ENCODE data around the gene KRT222.

Gene KRT222

DNA sequence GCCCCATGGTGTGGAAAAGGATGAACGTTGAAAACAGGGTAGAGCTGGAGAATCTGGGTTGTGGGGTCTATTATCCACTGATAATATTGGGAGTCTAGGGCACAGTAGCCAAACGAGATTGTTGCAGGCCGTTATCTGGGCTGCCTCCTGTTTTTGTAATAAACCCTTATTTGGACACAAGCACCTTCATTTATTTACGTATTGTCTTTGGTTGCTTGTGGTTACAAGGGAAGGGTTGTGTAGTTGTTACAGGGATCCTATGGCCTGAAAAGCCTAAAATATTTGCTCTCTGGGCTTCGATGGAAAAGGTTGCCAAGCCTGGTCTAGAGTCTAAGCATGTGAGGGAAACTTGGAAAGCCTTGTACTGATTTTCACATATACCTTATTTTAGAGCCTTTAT lies 13.0 kb downstream of the KRT222 start:
- DNase-seq (ENCODE audit: low read depth), result no peak

DNA sequence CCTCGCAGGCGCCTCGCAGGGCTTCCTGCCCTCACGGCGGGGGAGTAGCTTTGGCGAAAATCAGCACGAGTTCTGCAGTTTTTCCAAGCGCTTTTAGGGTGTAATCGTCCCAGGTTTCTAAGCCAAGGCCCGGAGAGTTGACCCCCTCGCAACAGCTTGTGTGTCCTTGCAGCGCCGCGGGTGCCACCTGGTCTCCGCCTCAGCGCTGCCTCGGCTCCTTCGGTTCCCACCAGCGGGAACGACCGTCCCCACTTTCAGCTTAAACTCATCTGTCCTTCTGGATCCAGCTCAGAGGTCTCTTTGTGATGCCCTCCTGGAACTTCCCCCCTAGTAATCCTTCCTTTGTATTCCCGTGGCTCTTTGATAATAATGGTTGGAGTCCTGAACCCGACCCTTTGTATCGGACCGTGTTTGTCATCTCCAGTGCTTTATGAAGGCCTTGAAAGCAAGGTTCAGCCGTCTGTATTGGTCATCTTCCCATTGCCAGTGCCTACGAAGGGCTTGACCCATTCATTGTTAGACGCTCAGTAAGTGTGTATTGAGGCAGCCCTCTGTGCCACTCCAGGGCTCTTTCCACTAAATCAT lies 16.5 kb downstream of the KRT222 start:
- no peak for DNase-seq (ENCODE audit: low read depth)

DNA sequence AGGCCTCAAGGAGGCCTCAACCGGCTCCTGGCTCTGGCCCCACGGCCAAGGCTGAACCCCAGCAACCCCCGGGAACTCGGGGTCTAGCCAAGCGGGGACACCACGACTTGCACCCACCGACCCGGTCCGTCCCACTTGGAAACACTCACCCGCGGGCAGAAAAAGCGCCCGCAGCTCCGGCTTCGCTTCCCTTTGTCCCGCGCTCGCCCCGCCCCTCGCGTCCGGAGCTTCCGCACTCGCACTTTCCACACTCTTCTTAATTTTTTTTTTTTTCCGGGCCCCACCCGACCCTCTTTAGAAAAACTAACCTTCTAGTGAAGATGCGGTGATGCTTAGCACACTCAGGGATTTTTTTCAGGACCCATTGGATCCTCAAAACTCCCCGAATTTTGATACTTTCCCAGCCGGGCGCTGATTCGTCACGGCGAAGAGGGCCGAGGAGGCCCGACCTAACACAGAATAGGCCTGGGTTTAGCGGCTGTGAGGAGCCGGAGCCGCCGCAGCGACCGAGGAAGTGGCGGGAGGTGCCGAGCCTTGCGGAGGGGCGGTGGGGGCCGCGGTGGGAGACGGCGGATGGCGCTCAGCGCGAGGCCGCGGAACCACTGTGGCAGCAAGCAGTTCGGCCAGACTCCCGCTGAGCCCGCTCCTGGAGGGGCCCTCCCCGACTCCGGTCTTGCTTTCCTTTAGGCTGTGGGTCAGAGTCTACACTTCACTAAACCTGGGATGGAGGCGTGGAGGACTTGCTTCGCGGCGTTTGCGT lies 17.2 kb downstream of the KRT222 start, which contains the start of gene SMARCE1:
Gene SMARCE1 (minus strand): TSS at position 195 of the 760 bp plus-strand sequence. CDS start 2,016 bp downstream, outside the sequence.
- peak; percentile 40 for DNase-seq (ENCODE audit: low read depth)

DNA sequence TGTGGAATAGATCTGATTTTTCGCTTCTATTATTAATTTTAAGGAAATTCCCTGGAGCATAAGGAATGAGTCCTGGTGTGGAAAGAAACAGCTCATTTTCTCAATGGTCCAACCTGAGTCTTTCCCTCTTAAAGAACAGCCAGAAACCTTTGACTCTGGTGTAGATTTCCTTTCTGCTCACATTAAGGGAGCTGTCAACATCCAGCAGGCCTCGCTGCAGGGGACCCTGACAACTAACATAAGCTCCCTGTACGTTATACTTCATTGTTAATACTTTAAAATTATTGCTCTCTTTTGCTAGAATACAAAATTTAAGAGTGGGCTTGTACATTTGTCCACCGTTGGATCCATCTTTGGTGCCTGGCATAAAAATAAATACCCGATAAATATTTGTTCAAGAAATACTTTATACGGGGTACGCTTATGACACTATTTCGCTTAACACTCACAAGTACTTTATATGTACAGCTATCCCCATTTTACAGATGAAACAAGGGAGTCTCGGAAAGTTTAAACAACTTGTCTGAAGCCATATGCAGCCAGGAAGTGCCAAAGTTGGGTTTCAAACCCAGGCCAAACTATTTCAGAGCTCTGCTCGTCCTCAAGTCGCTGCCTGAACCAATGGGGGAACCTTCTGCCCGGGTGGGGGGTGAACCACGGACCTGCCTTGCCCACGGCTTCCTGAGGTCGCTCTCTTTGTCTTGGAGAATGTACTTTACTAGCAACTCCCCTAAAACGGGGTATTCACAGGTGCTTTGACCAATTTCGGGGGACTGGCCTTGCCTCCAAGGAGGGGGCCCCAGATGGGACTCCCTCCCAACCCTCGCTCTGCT lies 18.0 kb downstream of the KRT222 start:
- DNase-seq (ENCODE audit: low read depth), result peak; percentile 13

DNA sequence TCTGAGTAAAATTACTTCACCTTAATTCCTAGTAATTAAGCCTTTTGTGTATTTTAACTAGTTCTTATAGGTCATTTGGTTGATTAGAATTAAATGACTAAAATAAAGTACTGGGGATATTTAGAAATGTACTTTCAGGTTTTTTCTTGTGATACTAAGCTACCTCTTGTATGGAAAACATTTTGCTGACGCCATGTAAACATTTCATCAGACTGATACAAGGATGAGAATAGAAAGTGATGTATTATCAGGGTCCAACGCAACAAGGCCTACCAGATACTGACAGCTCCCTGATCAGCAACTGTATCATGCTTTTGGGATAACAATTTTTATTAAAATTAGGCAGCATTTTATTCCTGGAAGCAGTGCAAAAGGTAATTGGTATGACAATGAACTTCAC lies 19.0 kb downstream of the KRT222 start:
- no peak for DNase-seq (ENCODE audit: low read depth)

DNA sequence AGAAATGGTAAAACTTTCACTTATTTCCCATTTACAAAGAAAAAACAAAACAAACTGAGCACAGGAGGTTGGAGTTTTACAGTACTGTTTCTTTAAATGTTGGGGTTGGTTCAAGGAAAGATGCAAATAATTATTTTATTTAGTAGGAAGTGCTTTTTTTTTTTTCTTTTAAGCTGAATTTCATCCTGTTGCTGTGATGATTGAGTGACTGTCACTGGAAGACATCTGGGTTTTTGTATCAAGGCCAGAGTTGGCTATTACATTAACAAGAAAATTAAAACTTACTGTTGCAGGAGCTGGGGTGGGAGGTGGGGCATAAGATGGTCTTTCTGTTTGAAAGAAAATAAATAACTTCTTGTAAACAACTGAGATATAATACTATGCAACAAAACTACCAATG lies 19.7 kb downstream of the KRT222 start:
- no peak for DNase-seq (ENCODE audit: low read depth)

DNA sequence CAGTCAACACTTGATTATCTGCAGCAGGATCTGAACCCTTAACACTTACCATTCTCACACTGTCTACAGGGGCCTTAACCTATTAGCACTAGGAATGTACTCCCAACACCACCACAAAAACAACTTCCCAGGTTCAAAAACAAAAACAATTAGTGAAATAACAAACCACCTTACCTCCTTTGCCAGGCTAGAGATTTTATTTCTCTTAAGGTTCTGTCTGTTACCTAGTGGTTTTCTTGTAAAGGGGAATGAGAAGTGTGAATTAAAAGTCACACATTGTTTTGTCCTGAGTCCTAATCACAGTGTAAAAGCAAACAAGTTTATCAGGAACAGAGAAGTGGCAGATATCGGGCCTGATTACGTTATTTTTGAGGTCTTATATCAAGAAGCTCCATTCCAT lies 27.0 kb downstream of the KRT222 start:
- DNase-seq (ENCODE audit: low read depth), result no peak

DNA sequence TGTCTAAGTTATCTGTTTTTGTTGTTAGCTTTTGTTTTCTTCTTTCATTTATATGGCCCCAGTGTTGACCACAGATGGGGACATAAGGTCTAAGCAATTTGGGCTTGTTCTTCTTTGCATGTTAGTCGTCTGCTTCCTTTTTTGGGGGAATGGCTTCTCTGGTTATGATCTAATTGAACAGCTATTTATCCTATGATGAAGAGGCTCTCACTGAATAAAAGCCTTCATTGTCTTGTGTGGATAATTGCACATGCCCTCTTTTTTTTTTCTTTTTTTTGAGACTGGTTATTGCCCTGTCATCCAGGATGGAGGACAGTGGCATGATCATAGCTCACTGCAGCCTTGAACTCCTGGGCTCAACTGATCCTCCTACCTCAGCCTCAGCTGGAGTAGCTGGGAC lies 31.1 kb downstream of the KRT222 start:
- DNase-seq (ENCODE audit: low read depth), result no peak

DNA sequence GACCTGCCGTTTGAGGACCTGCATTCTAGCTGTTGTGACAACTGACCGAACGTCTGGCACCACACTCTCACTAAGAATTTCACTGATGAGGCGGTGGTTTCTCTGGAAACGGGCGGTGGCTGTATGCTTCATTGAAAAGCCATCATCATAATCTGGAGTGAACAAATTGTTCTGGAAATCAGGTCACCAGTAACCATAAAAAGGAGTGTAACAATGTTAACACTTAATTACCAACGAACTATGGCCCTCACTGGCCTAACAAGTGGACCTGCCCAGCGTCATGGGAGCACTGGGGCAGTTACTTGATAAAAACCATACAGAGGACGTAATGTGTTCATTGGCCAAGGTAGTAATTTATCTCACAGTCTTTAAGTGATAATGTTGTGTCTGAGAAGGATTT lies 32.8 kb downstream of the KRT222 start:
- no peak for DNase-seq (ENCODE audit: low read depth)

DNA sequence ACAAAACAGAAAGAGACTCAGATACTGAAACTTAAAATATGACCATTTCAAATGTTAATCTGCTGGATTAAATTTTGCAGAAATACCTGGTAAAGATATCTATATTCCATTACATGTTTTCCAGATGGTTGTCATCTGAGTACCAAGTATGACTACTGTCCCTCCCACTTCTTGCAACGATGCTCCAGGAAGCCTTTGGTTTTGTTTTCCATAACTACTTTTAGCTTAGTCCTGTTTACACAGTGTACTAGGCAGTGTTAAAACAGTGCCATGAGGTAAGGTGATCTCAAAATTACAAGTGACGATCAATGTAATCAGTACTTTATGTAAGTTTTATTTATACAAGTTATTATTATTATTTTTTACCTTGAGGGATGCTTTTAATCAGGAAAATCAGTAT lies 35.1 kb downstream of the KRT222 start:
- DNase-seq (ENCODE audit: low read depth), result no peak

DNA sequence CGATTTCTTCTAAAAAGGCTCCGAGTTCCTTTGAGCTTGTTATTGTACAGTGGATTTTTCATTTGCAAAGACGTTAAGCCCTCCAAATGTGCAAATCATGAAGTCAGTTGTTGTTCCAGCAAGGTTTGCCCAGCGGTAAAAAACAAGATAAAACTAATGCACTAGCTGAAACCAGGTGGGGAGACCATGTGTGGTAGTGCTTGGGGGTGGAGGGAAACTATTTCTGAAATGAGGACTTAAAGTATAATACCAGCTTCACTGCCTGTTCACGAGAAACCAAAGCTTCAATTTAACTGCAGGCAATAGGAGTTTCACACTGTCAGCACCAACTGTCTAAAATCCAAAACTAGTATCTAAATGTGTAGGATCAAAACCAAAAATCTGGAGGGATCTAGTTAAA lies 39.7 kb downstream of the KRT222 start:
- no peak for DNase-seq (ENCODE audit: low read depth)

DNA sequence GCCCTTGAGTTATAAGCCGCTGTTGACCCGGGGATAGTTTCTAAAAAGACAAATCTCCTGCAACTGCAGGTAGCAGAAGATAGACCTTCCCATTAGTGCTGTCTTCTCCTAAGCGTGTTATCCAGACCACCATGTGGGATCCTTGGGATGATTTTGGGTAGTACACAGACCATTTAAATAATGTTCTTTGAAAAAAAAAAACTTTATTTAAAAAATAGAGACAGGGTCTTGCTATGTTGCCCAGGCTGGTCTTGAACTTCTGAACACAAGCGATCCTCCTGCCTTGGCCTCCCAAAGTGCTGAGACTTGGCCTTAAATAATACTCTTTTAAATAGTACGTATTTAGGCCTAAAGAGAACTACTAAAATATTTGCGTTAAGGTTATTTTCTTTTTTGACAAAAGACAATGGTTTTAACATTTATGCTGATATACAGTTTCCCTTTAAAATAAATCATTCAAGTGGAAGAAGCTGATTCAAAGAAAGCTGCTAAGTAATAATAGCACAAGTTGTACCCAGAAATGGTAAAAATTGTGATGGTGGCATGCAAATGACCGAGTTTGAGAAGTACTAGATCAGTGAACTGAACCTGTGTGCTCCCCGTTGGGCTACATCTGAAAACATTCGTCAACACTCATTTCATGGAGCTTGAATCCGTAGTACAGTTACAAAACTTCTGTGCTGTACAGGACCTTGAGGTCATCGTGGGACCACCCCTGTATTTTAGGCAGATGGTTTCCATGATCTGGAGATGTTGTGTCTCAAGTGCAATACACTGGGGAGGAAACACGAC lies 41.4 kb downstream of the KRT222 start:
- no peak for DNase-seq (ENCODE audit: low read depth)

DNA sequence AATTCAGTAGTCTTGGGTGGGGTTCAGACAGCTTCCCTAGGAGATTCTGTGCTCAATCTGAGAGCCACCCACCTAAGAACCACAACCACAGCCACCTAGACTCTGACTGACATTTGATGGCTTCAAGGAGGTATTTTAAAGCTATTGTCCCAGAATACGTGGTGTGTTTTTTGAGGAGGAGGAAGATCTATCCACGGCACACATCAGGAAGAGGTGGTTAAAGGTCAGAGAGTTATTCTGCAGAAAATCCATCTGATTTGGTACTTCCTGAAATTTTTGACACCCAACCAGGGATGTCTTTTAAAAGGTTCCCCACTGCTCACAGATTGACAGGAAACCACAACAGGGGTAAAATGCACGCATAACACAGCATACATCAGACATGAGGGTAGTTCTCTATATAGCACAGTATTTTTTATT lies 42.5 kb downstream of the KRT222 start:
- DNase-seq (ENCODE audit: low read depth), result no peak

DNA sequence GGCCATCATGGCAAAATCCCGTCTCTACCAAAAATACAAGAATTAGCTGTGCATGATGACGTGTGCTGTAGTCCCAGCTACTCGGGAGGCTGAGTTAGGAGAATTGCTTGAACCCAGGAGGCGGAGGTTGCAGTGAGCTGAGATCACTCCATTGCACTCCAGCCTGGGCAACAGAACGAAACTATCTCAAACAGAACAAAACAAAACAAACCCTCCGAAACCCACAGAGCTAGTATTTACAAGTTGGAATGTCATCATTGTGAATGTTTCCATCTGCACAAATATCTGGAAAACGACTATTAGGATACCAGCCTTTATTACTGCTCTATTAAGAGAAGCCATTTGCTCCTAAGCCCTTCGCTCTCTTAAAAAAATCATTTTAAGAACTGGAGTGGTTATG lies 43.4 kb downstream of the KRT222 start:
- DNase-seq (ENCODE audit: low read depth), result no peak

DNA sequence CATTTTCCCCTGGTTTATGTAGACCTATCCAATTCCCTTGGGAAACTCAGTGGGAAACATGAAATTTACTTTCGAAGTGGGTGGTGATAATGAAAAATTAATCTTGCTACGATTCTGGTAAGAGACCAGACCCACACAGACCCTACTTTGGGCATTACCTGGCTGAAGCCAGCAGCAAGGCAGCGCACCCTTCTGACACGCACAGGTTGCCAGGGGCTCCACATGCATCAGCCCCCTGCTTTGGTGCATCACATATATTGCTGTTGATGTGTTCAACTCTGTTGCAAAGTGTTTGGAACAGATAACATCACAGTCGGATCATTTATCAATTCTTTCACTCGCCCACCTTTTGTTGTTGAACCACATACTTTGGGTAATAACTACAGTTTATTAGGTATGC lies 44.0 kb downstream of the KRT222 start:
- DNase-seq (ENCODE audit: low read depth), result no peak

DNA sequence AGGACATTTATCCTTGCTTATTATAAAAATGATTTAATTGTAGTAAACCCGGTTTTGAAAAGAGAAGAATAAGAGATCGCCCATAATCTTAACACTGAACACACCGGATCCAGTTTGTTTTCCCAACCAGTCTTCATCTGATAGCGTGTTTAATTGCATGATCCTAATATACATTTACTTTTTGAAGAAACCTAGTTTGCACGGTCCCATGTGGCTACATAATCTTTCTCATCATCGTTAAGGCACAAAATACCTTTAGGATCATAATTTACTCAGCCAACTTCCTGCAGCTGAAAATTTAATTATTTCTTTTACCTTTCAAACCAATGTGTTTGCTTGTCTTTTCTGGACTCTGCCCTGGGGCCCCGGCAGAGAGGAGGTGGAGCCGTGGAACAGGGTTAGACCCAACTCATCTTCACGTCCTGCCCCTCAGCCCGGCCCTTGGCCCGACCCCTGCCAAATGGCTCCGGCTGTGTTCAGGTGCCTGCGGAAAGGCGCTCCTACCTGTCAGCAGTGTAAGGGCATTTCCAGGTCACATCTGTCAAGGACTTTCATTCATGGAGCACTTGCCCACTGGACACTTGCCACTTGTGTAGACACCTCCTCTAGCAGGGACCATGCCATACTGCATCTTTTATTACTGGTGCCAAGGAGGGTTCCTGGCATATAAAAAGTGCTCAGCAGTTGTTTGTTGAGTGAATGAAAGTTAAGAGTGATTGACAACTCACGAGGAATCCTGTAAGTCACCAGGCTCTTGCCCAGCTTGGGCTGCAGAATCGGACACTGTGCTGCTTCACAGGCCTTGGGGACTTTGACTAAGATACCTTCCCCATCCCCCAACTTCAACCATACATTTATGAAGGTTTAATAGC lies 46.0 kb downstream of the KRT222 start:
- DNase-seq (ENCODE audit: low read depth), result no peak

DNA sequence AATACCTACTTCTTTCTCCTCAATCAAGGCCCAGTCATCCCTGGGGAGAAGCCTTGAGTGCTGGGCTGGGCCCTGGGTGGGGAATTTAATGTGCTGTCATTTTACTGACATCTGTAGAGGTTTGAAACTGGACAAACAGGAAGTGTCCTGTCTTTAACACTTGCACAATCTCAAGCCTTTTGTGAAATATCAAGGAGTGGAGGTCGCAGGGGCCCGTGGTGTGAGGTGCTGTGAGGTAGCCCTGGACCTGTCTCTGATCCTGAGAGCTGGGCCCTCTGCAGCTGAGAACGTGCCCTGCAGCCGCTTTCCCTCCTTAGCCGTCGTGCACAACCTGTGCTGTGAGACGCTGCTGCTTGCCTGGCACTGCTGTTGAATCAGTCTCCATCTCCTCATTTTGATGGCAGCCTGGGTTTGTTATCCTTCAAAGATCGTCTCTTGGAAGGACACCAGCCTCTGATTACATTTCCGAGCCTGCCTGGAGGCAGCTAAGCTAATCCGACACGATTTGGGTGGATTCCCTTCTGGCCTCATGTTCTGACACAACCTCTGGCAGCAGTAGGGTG lies 47.2 kb downstream of the KRT222 start:
- no peak for DNase-seq (ENCODE audit: low read depth)

DNA sequence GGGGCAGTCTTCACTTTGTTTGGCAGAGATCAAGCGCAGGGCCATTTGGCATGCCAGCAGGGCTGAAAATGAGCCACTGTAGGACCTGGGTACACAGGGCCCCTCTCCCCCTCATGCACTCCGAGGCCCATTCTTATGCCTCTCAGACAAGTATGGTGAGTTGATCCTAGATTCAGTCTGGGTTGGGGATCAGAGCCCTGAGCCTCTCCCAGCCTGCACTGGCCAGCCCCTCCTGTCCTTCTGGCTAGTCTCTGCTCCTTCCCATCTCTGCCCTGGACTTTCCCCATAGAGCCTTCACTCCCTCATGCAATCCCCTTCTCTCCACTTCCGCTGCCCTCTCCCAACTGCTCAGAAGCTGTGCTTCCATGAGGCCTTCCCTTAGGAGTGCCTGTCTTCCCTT lies 48.4 kb downstream of the KRT222 start:
- no peak for DNase-seq (ENCODE audit: low read depth)

DNA sequence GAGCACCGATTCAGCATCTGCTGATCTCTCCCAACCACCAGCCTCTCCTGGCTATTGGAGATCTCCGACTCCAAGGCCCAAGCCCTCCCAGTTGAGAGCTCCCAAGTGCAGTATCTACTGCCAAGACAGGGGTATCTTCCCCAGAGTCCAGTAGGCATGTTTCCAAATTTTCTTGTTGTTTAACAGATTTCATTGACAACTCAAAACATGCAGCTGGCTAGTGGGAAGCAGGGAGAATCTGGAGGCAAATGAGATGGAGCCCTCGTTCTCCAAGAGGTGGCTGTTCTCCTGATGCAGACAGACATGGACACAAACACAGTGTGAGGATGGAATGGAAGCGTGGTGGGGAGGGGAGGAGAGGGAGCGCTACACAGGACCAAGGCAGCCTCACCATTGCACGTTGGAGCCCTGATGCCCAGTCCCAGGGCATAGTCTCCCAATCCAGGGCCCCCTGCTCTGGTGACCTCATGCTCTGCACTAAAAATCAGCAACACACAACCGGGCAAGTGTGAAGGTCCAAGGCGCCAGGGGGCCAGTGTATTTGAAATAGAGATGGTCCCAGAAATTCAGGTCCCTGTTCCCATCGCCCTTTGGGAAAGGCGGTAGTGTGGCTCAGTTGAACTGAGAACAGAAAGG lies 49.0 kb downstream of the KRT222 start:
- DNase-seq (ENCODE audit: low read depth), result no peak

DNA sequence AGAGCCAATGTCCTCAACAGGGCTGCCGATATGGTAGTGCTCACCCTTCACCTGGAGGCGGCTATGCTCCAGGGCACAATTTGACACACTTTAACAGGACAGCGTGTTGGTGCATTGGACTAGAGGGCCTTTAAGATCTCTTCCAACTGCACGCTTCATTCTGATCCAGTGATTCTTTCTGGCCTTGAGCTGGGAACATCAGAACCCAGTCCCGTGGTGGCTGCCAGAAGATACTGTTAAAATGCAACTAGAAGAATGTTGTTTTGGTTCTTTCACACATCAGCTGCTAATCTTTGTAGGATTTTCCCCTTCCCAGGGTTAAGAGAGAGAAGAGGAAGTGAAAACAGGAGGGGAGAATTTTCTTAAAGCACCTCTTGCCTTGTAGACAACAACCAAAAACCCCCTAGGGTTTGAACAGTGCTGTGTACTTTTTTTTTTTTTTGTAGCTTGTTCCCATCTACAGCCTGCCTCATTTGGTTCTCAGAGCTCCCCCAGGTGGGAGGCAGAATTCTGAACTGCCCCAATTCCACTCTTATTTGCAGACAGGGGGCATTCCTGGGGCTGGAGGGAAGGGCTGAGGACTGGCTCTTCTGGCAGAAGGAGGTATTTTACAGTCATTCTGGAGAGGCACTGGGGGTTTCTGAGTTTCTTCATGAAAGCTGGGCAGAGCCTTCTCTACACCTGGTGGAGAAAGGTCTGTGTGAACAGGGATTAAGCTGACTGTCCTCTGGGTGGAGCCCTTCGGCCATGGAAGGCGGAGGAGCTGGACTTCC lies 49.7 kb downstream of the KRT222 start:
- no peak for DNase-seq (ENCODE audit: low read depth)

Measured in stimulated activated CD8-positive, alpha-beta memory T cell treated with anti-CD3 and anti-CD28 coated beads, Interleukin-7, amount 100 ng/mL, for 24 hours (primary cell).